ENCODE data around the gene UFL1. TPM values are rescaled to one million over a fixed set of nuclear protein-coding genes. Genes with fewer than 3 reads are reported as not detected.

The UFL1 gene
- total RNA-seq, 1 experiment from 2014 or later: 13.7 TPM

DNA sequence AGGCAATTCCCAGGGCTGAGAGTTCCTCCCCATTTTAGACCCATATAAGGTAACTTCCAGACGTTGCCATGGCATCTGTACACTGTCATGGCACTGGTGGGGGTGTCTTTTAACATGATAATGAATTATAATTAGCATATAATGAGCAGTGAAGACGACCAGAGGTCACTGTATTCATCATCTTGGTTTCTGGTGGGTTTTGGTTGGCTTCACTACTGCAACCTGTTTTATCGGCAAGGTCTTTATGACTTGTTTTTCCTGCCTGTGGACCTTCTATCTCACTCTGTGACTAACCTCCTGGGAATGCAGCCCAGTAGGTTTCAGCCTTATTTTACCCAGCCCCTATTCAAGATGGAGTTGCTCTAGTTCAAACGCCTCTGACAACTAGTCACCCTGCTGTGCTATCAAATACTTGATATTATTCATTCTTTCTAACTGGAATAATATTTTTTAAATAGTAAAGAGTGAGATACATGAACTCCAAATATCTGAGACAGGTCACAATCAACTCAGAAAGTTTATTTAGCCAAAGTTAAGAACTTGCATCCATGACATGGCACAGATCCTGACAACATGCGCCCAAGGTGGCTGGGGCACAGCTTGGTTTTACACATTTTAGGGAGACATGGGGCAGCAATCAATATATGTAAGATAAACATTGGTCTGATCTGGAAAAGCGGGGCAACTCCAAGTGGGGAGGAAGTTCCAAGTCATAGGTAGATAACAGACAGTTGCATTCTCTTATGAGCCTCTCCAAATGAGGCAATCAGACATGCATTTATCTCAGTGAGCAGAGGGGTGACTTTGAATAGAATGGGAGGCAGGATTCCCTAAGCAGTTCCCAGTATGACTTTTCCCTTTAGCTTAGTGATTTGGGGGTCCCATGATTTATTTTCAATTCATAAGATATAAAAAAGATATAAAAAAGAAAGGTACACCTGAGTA, 1.2 kb upstream of the UFL1 start:
- ATAC-seq (no peak), DNase-seq (ENCODE audit: low read depth, low spot score) (no peak)
- Histone ChIP-seq H3K27me3 (ENCODE audit: control insufficient read depth, insufficient read depth, low read length) (no peaks in the 10 kb centered on the region), H3K36me3 (ENCODE audit: control insufficient read depth, insufficient read depth, low read length) (peaks cover 3% of the 10 kb centered on the region; the same call in 1 of the 2 replicates), H3K4me3 (ENCODE audit: low read depth in 2 of 2, low read length in 2 of 2) (peak overlapping the region; percentile 88 to 91), H3K27ac (ENCODE audit: low read length) (peak overlapping the region; percentile 97), H3K9me3 (ENCODE audit: control insufficient read depth, insufficient read depth, low read depth, low read length) (no peaks in the 10 kb centered on the region), H3K4me1 (ENCODE audit: control insufficient read depth, insufficient read depth, low read length) (peaks cover 19% of the 10 kb centered on the region)
- ChIA-PET CTCF (no interaction called here), POLR2A (no interaction called here)
- intact Hi-C loops (cut with micrococcal nuclease; ENCODE audit: unreplicated experiment): no loop called here
- in situ Hi-C loops (cut with HindIII; ENCODE audit: low pct_unique_long_range_greater_than_20kb, low sequenced_read_pairs): no loop called here
- TSS peak; percentile 94 for BruUV-seq (replicated peaks)
- TF ChIP-seq REST (IDR thresholded peaks at IDR 0.05; ENCODE audit: insufficient read depth in 1 of 2, low read depth in 2 of 2, low read length in 1 of 2) (no peak), CTCF (IDR thresholded peaks at IDR 0.05) (no peak), POLR2AphosphoS5 (IDR thresholded peaks at IDR 0.05; ENCODE audit: low read depth, low read length) (no peak), SIN3A (IDR thresholded peaks at IDR 0.05; ENCODE audit: borderline replicate concordance, insufficient read depth, low read depth, low read length) (no peak), TCF7L2 (IDR thresholded peaks at IDR 0.05; ENCODE audit: low read depth, low read length) (no peak)

DNA sequence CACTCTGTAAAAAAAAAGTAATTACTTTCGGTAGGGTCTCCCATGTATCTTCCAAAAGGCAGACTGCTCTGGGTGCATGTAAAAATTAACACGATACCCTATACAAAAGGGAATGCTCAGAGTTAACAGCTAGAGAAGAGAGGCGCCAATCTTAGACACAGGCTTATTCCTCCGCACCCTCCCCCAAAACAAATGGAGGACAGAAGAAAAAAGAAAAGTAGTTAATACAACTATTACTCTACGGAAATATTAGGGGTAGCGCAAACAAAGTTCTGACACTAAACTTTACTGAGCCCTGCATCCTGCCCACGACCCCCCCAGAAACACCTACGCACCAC, 331 bp upstream of the UFL1 start:
- ChIA-PET POLR2A (no interaction called here), CTCF (no interaction called here)
- Histone ChIP-seq H3K4me1 (ENCODE audit: control insufficient read depth, insufficient read depth, low read length) (peaks cover 19% of the 10 kb centered on the region), H3K9me3 (ENCODE audit: control insufficient read depth, insufficient read depth, low read depth, low read length) (no peaks in the 10 kb centered on the region), H3K36me3 (ENCODE audit: control insufficient read depth, insufficient read depth, low read length) (peaks cover 3% of the 10 kb centered on the region; the same call in 1 of the 2 replicates), H3K27ac (ENCODE audit: low read length) (peak overlapping the region; percentile 97), H3K4me3 (ENCODE audit: low read depth in 2 of 2, low read length in 2 of 2) (peak overlapping the region; percentile 88 to 91), H3K27me3 (ENCODE audit: control insufficient read depth, insufficient read depth, low read length) (no peaks in the 10 kb centered on the region)
- no TSS peak for BruUV-seq (replicated peaks)
- intact Hi-C loops (cut with micrococcal nuclease; ENCODE audit: unreplicated experiment): no loop called here
- DNase-seq (ENCODE audit: low read depth, low spot score) (no peak), ATAC-seq (peak; percentile 35)
- in situ Hi-C loops (cut with HindIII; ENCODE audit: low pct_unique_long_range_greater_than_20kb, low sequenced_read_pairs): no loop called here
- TF ChIP-seq TCF7L2 (IDR thresholded peaks at IDR 0.05; ENCODE audit: low read depth, low read length) (no peak), POLR2AphosphoS5 (IDR thresholded peaks at IDR 0.05; ENCODE audit: low read depth, low read length) (no peak), REST (IDR thresholded peaks at IDR 0.05; ENCODE audit: insufficient read depth in 1 of 2, low read depth in 2 of 2, low read length in 1 of 2) (no peak), SIN3A (IDR thresholded peaks at IDR 0.05; ENCODE audit: borderline replicate concordance, insufficient read depth, low read depth, low read length) (no peak), CTCF (IDR thresholded peaks at IDR 0.05) (no peak)
